AG09309 (cell line): ENCODE results near the gene SLC10A1.
"Not testable (repeated sequence)": the region's sequence is repeated elsewhere in the genome, so short reads cannot be mapped to it uniquely, and the experiment has no call there.

Experiments
- DNase-seq: peaks from one replicate; pipeline ENCODE4 v3.0.0-alpha.2; 2010; ENCODE audit warnings: low read depth
- H3K4me3 ChIP-seq: 2 replicates; pipeline ENCODE4 v1.5.1; 2011; ENCODE audit warnings: mild to moderate bottlenecking, low read depth, low read length, moderate library complexity; ENCODE audit not compliant: control insufficient read depth
- TF ChIP-seq, protein P1 (sequence below): IDR thresholded peaks from 2 replicates; pipeline ENCODE4 v1.5.1; 2011; ENCODE audit warnings: mild to moderate bottlenecking, low read depth, low read length, inconsistent platforms; ENCODE audit not compliant: insufficient read depth, control insufficient read depth; ENCODE audit errors: missing control alignments

SLC10A1 gene

DNA sequence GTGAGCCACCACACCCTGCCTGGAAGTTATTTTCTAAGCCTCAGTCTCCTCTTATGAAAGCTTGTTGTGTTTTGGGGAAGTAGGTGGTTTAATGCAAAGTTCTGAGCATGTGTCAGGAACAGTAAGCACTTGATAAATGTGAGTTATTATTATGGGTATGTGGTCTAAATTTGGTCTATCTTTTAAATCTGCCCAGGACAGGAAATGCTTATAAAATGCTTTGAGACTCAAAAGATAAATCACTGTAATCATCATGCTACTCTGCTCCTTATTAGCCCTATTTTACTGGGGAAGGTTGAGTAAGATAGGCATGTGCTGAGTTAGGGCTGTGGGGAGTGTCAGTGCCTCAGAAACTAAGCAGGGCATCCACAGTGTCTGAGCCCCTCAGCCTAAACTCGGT is 43.2 kb downstream of the SLC10A1 start:
- H3K4me3 ChIP-seq = no peak overlapping the region
- no peak for DNase-seq
- TF ChIP-seq, protein P1, sequence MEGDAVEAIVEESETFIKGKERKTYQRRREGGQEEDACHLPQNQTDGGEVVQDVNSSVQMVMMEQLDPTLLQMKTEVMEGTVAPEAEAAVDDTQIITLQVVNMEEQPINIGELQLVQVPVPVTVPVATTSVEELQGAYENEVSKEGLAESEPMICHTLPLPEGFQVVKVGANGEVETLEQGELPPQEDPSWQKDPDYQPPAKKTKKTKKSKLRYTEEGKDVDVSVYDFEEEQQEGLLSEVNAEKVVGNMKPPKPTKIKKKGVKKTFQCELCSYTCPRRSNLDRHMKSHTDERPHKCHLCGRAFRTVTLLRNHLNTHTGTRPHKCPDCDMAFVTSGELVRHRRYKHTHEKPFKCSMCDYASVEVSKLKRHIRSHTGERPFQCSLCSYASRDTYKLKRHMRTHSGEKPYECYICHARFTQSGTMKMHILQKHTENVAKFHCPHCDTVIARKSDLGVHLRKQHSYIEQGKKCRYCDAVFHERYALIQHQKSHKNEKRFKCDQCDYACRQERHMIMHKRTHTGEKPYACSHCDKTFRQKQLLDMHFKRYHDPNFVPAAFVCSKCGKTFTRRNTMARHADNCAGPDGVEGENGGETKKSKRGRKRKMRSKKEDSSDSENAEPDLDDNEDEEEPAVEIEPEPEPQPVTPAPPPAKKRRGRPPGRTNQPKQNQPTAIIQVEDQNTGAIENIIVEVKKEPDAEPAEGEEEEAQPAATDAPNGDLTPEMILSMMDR = no peak

DNA sequence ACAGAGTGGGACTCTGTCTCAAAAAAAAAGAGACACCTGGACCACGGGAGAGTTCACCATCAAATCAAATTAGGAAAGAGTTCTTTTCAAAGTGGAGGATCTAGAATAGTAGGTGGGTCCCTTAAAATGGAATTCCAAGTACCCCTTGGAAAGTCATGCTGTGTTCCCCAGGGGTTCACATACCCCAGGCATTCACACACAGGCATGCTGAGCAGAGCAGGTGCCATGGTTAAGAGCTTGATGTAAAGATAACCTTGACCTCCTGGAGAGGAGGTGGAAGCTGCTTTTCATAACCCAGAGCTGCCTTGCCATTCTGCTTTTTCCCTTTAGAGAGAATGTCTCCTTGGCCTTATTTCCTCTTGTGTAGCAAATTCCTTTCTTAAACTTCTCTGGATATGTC is 44.3 kb downstream of the SLC10A1 start:
- no peak overlapping the region for H3K4me3 ChIP-seq
- TF ChIP-seq, protein P1 = no peak
- no peak for DNase-seq

DNA sequence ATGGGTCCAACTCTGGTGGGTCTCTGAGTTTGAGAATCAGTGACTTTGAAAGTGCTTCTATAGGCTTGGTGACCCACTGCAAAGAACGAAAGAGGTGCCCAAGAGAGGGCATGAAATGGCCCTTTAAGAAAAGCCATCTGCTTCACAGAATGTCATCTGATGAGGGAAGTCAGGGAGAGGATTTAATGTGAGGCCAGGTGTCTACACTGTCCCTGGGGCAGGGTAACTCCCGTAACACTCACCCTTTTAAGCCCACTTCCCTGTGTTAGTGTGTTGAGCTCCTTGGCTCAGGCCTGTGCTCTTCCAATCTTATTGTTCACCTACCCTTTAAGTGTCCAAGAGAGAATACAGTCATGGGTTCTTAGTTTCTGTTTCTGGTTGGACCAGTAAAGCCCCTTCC is 46.5 kb downstream of the SLC10A1 start:
- TF ChIP-seq, protein P1 = no peak

DNA sequence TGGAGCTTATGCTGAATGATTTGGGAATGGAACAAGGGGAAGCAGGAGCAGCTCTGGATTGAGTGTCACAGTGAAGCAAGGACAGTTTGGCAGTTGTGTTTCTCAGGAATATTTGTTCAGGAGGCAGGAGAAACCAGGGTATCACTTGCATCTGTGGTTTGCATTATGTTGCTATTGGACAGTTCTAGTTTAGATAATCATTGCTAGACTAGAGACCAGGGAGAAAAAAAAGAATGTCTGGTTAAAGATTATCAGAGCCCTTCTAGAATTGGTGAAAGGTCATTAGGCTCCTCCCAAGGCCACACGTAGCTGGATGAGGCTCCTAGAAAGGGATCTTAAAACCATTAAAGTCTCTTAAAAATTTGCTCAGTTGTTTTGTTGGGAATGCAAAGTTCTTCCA is 47.1 kb downstream of the SLC10A1 start:
- TF ChIP-seq, protein P1 = no peak
- no peak overlapping the region for H3K4me3 ChIP-seq
- no peak for DNase-seq

More for the DNA sequence above, 46.5 kb downstream of the SLC10A1 start:
- no peak overlapping the region for H3K4me3 ChIP-seq
- no peak for DNase-seq

DNA sequence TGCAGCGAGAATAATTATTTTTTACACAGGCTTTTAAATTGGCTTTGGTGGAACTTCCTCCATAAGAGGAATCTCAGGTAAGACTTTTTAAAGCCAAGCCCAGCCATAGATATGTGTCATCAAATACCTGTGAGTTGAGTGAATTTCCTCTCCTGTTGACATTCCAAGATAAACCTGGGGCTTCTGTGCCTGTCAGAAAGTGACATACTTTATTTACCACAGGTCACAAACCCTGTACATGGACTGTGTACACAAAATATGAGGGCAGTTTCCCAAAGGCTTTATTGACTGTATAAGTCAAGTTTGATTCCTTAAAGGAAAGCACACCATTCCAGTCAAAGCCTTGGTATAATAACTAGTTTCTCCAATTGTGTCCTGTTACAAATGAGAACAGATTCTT is 56.0 kb downstream of the SLC10A1 start:
- TF ChIP-seq, protein P1 = no peak
- no peak for DNase-seq
- H3K4me3 ChIP-seq = no peak overlapping the region

DNA sequence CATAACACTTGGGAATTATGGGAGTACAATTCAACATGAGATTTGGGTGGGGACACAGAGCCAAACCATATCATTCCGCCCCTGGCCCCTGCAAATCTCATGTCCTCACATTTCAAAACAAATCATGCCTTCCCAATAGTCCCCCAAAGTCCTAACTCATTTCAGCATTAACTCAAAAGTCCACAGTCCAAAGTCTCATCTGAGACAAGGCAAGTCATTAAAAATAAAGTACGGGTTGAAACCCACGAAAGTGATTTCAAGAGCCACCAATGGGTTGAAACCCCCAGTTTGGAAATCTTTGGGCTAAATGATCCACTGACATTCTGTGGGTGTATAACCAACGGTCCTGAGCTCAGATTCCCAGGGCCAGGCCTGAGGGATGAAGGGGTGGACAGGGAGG is 60.6 kb downstream of the SLC10A1 start:
- not testable (repeated sequence) for DNase-seq, H3K4me3 ChIP-seq

DNA sequence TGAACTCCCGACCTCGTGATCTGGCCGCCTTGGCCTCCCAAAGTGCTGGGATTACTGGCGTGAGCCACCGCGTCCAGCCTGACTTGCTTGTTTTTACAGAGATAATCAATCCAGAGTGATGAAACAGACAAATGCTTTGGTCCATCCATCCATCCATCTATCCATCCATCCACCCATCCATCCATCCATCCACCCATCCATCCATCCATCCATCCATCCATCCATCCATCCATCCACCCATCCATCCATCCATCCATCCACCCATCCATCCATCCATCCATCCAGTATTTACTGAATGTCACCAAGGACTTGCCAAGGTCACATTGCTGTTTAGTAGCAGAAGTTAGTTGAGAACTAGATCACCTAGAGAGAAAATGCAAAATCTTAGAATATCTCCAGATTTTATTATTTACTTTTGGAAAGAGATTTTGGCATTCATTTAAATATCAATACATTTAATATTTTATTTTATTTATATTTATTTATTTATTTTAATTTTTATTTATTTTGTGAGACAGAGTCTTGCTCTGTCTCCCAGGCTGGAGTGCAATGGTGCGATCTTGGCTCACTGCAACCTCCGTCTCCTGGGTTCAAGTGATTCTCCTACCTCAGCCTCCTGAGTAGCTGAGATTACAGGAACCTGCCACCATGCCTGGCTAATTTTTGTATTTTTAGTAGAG is 65.0 kb downstream of the SLC10A1 start:
- not testable (repeated sequence) for DNase-seq, H3K4me3 ChIP-seq

DNA sequence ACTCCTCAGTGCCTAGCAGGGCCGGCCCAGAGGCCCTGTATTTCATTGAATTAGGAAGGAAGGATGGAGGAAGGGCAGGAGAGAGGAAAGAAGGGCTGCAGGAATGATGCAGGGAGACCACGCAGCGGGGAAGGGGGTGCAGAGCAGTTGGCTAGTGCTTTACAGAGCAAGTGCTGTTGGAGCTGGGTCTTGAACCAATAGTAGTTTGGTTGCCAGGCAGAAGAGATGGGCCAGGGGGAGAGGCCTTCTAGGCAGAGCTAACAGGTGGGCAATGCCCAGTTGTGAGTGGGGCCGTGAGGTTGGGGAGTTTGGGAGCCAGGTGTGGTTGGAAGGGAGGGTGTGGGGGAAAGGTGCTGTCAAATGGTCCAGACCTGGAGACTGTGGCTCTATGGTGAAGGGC is 69.2 kb downstream of the SLC10A1 start:
- DNase-seq = no peak
- no peak overlapping the region for H3K4me3 ChIP-seq
- TF ChIP-seq, protein P1 = no peak
